Measurements from ENCODE around the gene DLG2. TPM values are rescaled to one million over a fixed set of nuclear protein-coding genes. Genes with fewer than 3 reads are reported as not detected.
A peak's percentile ranks its signal among the peaks of the same experiment; 100 is the strongest.

The DLG2 gene
- polyA plus RNA-seq, 1 donor, result 9.6 TPM

DNA sequence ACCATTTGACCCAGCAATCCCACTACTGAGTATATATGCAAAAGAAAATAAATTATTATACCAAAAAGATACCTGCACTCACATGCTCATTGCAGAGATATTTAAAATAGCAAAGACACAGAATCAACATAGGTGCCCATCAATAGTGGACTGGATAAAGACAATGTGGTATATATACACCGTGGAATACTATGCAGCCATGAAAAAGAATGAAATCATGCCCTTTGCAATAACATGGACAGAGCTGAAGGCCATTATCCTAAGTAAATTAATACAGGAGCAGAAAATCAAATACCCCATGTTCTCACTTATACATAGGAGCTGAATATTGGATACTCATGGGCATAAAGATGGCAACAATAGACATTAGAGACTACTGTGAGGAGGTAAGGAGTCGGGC lies 68.7 kb downstream of the DLG2 start:
- no peak for DNase-seq (ENCODE audit: low read depth)

DNA sequence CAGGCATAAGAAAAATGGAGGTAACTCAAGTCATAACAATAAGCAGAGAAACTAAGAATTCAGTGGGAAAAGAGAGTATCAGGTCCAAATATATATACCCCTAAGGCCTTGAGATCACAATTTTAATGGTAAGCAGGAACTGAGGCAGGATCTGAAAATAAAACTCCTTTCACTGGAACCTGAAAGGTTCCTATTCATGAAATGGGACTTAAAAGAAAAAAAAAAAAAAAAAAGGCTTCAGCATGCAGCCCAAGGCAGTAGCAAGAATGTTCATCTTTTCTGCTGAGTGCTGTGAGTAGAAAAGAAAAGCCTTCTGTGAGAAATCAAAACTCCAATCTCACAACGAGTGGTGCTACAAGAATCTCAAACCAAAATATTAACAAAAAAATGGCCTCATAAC lies 75.3 kb downstream of the DLG2 start:
- DNase-seq (ENCODE audit: low read depth), result no peak

DNA sequence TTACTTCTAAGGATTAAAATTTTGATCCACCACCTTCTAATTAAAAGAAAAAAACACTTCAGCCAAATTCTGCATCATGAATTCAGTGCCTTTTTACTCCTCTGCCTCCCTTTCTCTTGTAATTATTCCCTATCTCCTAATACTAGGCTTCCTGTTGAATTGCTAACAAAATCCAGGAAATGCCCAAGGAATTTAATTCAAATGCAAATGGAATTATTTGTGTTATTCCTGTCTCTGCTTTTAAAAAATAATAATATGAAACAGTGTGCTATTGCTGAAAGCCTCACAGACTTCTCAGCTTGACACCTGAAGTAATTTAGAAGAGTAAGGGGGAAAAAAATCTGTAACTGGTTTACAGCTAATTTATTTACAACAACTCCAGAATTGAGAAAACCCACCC lies 85.5 kb downstream of the DLG2 start:
- DNase-seq (ENCODE audit: low read depth), result no peak

DNA sequence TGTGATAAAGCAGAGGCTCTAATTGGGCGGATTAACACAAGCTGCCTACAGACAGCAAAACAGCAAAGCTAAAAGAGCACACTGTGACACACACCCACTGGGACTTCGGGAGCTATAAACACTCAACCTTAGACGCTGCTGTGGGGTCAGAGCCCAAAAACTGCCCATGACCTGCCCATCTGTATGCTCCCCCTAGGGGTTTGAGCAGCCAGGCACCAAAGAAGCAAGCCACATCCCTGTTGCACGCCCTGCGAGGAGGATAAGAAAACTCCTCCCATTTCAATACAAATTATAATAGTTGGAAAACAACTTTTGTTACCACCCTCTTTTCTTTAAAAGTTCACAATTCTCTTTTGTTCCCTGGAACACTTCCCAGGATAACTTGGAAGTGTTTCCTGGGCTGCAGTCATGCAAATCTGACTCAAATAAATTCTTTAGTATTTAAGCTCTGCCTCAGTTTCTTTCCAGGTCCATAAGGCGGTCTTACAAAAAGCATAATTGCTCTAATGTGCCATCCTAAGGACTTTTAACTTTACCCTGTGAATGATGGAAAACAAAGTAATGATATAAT lies 86.4 kb downstream of the DLG2 start:
- peak; percentile 56 for DNase-seq (ENCODE audit: low read depth)

DNA sequence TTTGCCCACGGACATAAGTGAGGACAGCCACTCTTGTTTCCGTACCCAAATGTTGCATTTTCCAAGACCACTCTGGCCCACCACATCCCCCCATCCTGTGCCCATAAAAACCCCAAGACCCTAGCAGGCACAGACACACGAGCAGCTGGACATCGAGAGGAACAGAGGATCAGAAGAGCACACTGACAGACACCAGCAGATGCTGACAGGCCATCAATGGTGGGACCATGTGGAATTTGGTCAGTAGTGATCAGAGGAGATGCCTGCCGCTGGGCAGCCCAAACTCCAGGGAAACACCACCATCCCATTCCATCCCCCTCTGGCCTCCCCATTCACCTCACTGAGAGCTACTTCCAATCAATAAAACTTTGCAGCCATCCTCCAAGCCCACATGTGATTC lies 87.0 kb downstream of the DLG2 start:
- no peak for DNase-seq (ENCODE audit: low read depth)

DNA sequence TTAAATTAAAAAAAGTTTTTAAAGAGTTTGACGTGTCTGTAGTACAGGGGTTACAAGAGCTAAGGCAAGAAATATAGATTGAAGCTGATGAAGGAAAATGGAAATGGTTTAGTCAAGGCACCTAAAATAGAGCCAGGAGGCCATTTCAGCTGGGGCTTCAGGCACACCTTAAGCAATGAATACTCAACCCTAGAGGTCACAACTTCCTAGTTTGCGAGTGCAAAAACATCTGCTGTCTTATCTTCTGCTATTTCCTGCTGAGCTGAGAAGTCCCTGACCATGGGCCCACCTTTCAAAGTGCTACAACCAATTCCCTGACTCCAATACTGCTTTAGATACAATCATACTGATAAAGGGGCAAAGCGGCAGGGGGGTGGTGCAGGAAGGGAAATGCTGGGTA lies 87.4 kb downstream of the DLG2 start:
- no peak for DNase-seq (ENCODE audit: low read depth)

DNA sequence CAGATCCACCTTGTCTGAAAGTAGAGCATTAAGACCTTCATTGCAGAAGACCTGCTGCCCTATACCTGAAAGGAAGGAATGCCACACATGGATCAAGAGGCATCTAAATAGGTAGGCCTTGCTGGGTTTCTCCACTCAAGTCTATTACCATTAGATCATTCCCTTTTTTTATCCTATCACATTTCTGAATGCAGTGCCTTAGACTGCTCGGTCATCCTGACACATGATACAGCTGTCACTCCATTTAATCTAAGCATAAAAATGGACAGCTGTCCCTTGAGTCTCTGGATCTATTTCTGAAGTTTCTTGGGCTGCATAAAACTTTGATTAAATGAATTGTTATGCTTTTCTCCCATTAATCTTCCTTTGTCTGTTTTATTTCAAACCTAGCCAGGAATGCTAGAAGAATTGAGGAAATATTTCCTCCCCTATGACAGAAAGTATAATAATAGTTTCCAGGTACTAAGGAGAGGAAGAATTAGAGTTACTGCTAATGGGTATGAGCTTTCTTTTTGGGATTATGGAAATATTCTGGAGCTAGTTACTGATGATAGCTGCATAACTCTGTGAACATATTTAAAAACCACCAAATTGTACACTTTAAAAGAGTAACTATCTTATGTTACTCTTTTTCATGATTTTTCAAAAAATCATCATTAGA lies 88.0 kb downstream of the DLG2 start:
- no peak for DNase-seq (ENCODE audit: low read depth)

DNA sequence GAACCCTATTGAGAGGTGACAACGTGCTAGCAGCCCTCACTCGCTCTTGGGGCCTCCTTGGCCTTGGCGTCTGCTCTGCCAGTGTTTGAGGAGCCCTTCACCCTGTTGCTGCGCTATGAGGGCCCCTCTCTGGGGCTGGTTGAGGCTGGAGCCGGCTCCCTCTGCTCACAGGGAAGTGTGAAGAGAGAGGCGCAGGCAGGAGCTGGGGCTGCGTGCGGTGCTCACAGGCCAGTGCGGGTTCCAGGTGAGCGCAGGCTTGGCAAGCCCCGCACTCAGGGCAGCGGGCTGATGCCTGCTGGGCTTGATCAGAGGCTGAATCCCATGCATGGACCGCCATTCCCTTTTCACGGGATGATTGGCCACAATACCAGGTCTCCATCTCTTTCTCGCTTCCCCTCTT lies 90.7 kb downstream of the DLG2 start:
- DNase-seq (ENCODE audit: low read depth), result no peak

DNA sequence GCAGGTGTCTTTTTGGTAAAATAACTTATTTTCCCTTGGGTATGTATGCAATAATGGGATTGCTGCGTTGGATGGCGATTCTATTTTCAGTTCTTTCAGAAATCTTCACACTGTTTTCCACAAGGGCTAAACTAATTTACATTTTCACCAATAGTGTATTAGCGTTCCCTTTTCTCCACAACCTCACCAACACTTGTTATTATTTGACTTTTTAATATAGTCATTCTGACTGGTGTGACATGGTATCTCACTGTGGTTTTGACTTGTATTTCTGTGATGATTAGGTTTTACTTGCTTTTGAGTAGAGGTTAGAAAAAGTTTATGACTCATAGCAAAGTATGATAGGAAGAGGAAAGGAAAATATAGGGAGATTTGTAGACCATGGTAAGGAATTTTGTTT lies 92.3 kb downstream of the DLG2 start:
- no peak for DNase-seq (ENCODE audit: low read depth)

DNA sequence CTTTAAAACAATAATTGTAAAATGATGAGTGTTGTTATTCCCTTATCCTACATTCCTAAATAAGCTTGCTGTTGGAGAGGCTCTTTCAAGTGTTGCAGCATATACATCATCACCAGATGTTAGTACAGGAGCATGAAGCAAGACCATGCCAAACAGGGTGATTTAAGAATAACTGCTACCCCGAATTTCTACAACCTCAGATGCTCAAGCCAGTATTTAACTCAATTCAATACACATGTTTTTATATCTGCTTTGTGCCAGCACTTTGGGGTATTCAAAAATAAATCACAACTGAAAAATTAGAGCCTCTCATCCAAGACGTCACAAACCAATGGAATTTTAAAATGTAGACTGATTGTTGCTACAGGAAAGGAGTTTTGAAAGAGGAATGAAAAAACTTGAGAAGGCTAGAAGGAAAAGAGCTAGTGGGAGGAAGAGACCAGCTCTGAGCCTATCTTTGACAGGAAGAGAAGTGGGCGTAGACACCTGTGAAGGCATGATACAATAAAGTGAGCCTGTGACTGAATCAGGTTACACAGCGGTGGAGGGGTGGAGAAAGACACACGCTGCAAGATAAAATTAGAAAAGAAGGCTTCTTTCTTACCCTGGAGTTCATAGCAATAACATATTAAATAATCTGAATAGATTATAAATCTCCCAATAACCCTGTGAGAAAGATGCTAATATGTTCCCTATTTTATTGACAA lies 95.8 kb downstream of the DLG2 start:
- no peak for DNase-seq (ENCODE audit: low read depth)

DNA sequence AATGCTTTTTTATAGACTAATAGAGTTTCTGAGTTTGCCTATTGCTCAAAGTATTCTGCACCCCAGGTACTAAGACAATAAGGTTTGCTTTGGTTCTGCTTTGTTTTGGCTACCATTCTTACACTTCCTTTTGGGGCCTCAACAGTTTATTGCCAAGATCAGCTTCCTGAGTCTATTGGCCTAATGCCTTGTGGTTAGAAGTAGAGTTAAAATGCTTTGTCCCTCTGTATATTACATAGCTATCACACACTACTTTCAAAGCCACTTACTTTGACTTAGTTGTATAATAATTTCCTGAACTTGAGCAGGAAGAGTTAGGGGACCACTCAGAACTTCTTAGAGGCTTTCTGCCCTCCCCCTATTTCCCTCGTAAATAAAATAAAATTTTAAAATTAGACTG lies 96.5 kb downstream of the DLG2 start:
- no peak for DNase-seq (ENCODE audit: low read depth)

DNA sequence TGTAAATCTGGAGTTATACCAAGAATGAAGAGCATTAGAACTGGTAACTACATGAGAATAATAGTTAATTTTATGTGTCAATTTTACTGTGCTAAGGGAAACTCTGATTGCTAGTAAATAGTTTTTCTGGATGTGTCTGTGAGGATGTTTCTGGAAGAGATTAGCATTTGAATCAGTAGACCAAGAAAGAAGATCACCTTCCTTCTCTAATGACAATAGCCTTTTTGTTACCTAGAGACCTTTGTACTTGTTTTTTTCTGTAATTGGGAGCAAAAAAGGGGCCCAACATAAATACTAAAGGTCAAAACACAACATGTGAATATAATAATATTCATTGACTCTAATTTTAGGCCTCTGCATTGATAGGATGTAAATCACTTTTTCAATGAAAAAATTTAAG lies 100.6 kb downstream of the DLG2 start:
- no peak for DNase-seq (ENCODE audit: low read depth)

DNA sequence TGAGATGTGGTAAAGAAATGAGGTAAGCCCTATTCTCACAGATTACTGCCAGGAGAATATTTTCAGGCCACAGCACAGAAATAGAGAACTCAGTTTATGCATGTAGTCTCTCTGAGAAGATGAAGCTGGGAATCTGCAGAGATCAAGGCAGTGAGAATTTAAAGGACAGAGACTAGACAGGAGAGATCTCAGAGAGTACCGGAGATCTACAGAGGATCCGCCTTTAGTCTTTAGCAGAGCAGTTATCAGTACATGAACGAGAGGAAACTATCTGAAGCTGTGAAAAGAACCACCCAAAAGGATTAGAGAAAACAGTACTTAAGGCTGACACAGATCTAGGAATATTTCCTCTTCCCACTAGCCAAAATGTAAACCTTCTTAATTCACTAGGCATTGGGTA lies 101.5 kb downstream of the DLG2 start:
- DNase-seq (ENCODE audit: low read depth), result no peak

DNA sequence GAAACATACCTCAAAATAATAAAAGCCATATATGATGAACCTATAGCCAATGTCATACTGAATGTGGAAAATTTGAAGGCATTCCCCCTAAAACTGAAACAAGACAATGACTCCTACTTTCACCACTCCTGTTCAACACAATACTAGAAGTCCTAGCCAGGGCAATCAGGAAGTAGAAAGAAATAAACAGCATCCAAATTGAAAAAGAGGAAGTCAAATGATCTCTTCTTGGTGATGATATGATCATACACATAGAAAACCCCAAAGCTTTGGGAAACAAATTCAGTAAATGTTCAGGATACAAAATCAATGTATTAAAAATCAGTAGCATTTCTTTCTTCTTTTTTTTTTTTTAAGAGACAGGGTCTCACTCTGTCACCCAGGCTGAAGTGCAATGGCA lies 109.9 kb downstream of the DLG2 start:
- no peak for DNase-seq (ENCODE audit: low read depth)

DNA sequence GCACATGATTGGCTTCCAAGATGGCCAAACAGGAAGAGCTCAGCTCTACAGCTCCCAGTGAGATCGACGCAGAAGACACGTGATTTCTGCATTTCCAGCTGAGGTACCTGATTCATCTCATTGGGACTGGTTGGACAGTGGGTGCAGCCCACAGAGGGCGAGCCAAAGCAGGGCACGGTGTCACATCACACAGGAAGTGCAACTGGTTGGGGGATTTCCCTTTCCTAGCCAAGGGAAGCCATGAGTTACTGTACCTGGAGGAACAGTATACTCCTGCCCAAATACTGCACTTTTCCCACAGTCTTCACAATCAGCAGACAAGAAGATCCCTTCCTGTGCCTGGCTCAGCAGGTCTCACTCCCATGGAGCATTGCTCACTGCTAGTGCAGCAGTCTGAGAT lies 131.2 kb downstream of the DLG2 start:
- DNase-seq (ENCODE audit: low read depth), result no peak

DNA sequence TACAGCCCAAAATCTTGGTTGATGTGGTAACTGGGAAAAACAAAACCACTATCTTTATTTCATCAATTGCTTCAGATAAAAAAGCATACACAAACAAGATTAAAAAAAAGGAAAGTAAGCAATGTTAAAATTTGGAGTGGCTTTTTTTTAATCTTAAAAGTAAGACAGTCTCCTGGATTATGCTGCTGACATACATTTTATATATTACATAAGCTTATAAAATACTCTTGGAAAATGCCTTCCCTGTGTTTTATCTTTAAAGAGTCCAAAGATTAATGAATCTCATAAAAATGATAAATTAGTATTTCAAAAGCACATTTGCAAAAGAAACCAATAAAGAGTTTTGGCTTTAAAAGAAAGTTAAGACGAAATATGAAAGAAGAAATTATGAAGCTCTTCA lies 132.7 kb downstream of the DLG2 start:
- no peak for DNase-seq (ENCODE audit: low read depth)

DNA sequence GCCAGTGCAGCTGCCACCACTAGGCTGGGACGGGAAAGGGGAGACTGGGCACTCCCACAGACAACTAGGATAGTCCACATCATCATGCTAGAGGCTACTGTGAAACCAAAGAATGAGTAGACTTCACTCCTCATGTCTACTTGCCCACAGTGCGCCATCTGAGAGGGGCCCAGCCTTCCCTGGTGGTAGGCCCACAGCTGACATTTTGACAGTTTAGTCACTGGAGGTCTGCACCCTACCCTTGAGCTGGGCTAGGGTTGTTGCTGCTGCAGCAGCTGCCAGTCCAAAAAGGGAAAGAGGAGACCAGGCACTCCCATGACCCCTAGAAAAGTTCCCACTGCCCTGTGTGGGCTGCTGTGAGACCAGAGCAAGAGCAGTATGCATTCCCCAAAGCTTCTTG lies 141.2 kb downstream of the DLG2 start:
- DNase-seq (ENCODE audit: low read depth), result no peak

DNA sequence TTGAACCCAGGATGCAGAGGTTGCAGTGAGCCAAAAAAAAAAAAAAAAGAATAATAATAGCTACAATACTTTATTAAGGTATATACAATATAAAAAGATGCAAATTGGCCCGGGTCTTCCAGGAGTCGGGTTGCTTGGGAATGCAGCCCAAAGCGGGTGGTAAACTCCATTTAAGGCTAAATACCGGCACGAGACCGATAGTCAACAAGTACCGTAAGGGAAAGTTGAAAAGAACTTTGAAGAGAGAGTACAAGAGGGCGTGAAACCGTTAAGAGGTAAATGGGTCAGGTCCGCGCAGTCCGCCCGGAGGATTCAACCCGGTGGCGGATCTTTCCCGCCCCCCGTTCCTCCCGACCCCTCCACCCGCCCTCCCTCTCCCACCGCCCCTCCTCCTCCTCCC lies 143.3 kb downstream of the DLG2 start:
- DNase-seq (ENCODE audit: low read depth), result no peak

DNA sequence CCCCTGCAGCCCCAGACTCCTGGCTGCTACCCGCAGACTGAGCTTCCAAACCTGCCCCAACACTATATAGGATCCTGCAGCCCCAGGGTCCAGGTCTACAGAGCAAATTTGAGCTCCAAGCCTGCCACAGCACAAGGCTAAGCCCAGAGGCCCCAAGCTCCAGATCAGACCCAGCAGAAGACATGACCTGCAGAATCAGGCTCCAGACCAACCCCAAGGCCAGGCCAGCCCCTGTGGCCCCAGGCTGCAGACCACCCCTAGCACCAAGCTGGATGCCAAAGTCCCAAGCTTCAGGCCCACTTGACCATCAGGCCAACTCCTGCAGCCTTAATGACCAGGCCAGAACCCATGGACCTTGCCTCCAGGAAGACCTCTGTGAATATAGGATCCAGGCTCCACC lies 145.3 kb downstream of the DLG2 start:
- no peak for DNase-seq (ENCODE audit: low read depth)

DNA sequence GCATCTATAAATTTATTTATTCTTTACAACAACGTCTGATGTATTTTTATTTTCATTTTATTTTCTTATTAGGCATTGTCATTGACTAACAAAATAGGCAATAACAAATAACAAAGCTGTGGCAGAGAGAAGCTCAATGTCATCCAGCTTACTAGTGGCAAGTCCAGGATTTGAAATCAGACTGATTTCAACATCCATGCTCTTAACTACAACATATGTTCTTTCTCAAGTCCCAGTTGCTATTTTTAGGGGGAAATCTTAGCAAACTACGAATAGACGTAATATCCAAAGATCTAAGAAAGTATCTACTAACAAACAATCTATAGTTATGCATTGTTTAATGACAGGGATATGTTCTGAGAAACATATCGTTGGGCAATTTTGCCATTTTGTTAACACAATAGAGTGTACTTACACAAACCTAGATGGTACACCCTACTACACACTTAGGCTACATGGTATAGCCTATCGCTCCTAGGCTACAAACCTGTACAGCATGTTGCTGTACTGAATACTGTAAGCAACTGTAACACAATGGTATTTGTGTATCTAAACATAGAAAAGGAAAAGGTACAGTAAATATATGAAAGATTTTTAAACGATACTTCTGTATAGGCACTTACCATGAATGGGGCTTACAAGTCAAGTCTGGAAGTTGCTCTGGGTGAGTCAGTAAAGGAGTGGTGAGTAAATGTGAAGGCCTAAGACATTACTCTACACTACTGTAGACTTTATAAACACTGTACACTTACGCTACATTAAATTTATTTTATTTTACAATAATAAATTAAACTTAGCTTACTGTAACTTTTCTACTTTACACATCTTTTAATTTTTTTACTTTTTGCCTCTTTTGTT lies 151.3 kb downstream of the DLG2 start:
- DNase-seq (ENCODE audit: low read depth), result no peak

DNA sequence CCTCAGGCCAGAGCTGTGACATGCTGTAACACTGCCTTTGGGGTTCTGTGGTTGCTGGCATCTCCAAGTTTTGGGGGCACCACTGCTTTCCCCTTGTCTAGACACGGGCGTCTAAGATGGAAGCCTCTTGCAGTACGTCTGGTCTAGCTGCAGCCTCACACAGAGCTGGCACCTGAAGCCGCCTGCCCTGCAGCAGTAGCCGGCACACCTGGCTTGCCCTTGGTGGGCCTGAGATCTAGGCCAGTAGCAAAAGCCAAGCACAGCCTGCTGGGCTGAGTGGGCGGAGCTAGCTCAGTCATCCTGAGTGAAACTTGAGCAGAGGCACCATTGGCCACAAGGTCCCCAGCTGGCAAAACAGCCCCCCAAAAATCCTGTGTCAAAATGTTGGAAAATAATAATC lies 154.2 kb downstream of the DLG2 start:
- no peak for DNase-seq (ENCODE audit: low read depth)

DNA sequence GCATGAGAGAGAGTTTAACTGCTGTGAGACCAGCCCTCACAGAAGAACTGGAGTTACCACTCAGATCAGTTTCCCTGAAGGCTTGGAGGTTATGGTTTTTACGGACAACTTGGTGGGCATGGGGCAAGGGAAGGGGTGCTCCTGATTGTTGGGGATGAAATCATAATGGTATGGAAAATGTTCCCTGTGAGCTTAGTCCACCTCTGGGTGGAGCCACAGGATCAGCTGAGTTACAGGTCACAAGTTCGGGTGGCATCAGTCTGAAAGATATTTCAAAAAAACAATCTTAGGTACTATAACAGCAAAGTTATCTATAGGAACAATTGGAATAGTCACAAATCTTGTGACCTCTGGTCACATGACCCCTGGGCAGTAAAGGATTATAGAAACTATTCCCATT lies 162.9 kb downstream of the DLG2 start:
- no peak for DNase-seq (ENCODE audit: low read depth)

DNA sequence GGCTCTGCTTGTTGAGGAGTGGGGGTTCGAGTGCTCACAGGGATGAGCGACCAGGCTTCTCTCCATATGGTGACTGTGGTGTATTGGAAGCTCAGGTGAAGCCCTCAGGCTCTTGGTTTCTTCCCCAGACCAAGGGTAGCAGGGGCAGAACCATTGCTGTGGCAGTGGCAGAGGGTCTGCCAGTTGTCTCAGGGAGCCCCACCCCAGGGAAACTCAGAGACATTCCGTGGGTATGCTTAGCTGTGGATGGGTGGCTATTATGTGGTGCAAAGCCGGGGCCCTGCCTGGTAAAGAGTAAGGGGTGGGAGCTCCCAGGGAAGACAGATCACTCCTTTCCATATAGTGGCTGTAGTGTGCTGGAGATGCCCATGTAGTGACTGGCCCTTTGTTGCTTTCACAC lies 167.8 kb downstream of the DLG2 start:
- no peak for DNase-seq (ENCODE audit: low read depth)
